ENCODE measurements around the gene ZFP69. TPM values are rescaled to one million over a fixed set of nuclear protein-coding genes. Genes with fewer than 3 reads are reported as not detected.

Gene ZFP69
- 1.3 and 4.0 TPM in 2 replicates for total RNA-seq

DNA sequence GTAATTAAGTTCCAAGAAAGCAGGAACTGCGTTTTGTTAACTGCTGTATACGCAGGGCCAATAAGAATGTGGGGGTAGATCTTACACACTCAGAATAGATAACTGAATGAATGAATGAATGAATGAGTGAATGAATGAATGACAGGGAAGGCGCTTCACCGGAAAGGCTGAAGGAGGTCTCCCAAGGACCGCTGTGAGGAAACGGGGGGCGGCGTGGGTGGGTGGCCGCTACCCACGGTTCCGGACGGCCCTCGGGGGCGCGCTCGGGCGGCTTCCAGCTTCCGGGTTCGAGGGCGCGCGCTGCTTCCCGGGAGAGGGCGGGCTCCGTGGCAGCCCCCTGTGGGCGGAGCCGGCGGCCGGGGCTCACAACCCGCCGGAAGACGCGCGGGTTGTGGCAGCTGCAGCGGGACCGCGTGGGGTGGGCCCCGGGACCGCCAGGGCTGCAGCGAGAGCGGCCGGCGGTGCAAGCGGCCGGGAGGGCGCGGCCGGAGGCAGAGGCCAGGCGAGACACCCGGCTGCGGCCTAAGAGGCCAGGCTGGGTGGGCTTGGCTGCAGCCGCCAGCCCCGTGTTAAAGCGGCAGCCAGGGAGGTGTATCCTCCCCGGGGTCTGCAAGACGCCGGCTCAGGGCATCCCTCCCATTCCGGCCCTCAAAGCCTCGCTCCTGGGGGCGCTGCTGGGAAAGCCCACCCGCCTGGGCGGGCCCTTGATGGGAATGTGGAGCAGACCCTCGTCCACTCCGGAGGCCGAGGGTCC lies at the start of gene ZFP69:
Gene ZFP69 (plus strand): TSS at position 367 of the 754 bp plus-strand sequence. CDS start 2,072 bp downstream, outside the sequence.

DNA sequence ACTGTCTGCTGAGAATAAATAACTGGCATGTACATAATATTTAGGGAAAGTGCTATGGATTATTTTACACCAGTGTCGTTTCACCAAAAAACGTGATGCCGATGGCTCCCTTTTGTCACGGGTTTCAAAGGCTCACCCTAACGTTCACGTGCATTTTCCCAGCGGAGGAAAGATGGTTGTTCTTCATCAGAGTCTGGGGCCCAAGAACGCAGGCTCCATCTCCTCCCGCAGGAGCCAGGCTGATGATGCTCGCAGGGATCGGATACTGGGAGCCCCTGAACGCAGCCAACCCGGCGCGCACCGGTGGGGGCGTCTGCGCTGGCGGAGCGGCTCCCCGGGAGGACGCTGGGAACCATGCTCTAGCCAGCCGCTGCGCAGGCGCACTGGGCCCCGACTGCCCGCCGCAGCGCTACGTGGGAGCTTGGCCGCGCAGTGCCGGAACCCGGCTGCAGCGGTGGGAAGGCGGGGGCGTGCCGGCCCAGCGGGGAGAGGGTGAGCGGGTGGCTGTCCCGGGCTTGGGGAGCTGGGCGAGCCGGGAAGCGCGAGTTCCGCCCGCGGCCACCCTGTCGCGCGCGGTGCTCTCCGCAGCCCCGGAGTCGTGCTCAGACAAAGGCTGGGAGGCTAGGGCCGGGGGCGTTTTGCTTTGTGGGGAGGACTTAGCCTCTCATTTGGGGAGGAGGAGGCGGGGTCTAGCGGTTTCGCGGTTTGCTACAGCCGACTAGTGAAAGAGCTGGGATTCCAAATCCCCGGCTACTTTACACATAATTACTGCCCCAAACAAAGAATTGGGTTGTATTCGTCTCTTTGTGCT lies 27.2 kb upstream of the ZFP69 start, which contains the start of gene ZFP69B:
Gene ZFP69B (plus strand): TSS at position 793 of the 811 bp plus-strand sequence. CDS start 486 bp downstream, outside the sequence.

DNA sequence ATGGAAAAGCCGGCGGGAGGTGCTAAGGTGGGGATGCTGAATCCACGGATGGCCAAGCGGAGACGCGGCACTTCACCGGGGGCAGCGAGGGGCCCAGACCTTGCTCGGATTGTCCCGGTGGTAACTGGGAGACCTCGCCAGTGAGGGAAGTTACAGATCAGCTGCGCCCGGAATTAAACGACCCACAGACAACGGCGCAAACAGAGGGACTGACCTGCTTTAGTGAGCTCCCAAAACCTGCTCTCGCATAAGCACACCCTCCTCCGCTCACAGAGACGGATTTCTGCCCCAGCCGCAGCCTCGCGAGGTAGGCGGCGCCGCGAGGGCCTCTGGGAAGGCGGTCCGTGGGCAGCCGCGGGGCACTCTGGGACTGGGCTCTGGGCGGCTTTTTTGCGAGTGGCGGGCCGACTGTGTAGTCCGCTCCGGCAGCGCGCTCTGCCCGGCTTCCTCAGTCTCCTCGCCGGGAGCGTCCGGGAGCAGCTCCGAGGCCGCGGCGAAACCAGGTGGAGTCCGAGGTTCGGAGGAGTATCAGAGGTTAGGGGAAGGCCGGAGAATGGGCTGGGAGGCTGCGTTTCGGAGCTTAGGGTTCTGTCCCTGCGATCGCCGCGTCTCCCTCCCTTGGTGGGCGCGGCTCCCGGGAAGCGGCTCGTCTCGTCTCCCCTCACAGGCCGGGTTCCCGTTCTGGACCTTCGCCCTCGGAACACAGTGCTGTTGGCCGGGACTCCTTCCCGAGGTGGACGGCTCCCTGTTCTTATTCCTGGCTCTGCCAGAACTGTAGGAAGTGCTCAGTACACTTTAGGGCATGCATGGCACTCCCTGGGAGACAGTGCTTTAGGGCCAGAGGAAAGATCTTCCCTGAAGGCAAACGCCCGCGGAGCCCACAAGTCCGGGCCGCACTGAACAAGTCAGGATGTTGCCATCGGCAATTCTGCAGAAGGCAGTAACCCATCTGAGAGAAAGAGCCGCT lies 31.6 kb downstream of the ZFP69 start, which contains the start of gene EXO5:
Gene EXO5 (plus strand): TSS at position 393 of the 967 bp plus-strand sequence. CDS start 5,778 bp downstream, outside the sequence.

DNA sequence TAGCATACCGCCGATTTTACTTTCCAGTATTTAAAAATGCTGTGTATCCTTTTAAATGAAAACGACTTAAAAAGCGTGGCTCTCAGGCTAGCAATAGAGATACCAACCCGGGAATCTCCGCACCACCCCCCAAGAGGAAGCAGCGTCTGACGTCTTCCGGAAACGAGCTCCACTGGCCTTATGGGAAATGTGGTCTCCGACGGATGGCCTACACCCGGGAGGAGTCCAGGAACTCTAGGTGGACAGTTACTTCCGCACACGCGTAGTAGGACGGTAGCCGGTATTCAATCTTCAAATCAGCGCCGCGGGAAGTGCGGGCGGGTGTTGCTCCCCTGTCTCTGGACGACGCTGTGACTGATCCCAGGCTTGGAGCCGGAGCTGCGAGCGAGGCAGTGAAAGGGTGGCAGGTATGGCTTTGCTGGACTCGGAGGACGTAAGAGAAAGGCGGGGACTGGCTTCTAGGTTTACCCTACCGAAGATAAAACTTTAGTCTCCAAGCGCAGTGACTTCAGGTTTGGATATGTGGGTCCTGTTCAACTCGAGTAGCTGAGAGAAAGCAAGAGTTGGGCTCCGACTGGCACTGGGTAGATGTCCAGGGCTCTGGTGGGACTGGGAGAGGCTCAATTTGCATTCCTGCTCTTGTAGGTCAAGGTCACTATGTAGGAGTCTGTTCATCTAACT lies 54.4 kb downstream of the ZFP69 start, which contains the start of gene ZNF684:
Gene ZNF684 (plus strand): TSS at position 257 of the 681 bp plus-strand sequence. CDS start 1,530 bp downstream, outside the sequence.

Other genes starting within 250 kb of the ZFP69 start
- not detected in 2 replicates for gene TMCO2, start 229.4 kb upstream of the ZFP69 start, total RNA-seq
- 48.4 and 119 TPM in 2 replicates for gene ZMPSTE24, start 219.1 kb upstream of the ZFP69 start, total RNA-seq
- gene COL9A2, start 160.0 kb upstream of the ZFP69 start, total RNA-seq, result 0.14 and 1.8 TPM in 2 replicates
- gene SMAP2, start 103.6 kb upstream of the ZFP69 start, total RNA-seq, result 15.5 and 63.1 TPM in 2 replicates
- gene ZFP69B, start 26.8 kb upstream of the ZFP69 start, total RNA-seq, result 3.5 and 13.2 TPM in 2 replicates
- 5.0 and 12.3 TPM in 2 replicates for gene EXO5, start 31.5 kb downstream of the ZFP69 start, total RNA-seq
- gene ZNF684, start 54.3 kb downstream of the ZFP69 start, total RNA-seq, result 1.8 and 4.3 TPM in 2 replicates
- gene RIMS3, start 188.4 kb downstream of the ZFP69 start, total RNA-seq, result 0.14 and 0.66 TPM in 2 replicates
- gene NFYC, start 214.4 kb downstream of the ZFP69 start, total RNA-seq, result 22.1 and 41.1 TPM in 2 replicates